Measurements from ENCODE around the gene P2RY8.
A peak's percentile ranks its signal among the peaks of the same experiment; 100 is the strongest.

The P2RY8 gene

DNA sequence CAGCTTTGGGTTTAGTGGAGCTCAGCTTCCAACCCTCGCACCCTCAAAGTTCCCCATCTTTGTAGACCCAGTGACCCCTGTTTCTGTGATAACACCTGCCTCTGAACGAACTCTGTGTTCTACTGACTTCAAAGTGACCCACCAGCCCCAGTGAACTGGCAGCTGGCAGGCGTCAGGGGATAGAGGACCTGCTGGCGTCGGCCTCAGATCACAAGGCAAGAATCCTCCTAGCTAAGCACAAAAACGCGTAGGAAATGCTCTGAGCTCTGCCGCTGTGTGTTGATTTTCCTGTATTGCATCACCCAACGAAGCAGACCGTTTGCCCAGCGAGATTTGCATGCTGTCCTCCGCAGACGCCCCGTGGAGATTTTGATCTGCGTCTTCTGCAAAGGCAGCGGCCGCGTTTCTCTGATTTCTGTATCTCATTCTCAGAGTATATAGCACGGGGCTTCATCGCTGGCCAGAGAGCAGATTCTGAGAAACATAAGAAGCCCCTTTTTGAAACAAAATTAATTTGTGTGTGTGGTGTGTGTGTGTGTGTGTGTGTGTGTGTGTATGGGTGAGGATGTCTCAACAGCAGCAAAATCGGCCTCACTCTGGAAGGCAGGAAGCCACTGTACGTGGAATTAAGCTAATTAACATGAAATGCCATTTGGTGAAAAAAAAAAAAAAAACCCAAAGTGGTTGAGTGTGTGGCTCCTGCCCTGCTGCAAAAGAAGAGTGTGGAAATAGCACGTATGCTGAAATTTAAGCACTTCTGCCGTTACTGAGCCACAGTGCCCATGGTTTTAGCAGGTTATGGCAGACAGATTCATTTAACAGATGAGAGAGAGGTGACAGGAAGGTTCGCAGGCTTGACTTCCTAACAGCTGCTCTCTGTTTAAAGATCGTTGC lies 55.1 kb downstream of the P2RY8 start:
- Histone ChIP-seq H2BK12ac (ENCODE audit: low read length in 2 of 2) (peak overlapping the region in 1 of 2 experiments; percentile 29), H2BK5ac (ENCODE audit: low read depth, low read length, poor library complexity, severe bottlenecking) (no peak overlapping the region), H4K91ac (ENCODE audit: low read length) (peak overlapping the region; percentile 83), H2AFZ (ENCODE audit: low read depth, low read length) (peak overlapping the region; percentile 6), H3K14ac (ENCODE audit: low read length in 2 of 2) (no peak overlapping the region), H3K27me3 (ENCODE audit: control insufficient read depth in 1 of 2, insufficient read depth in 1 of 2, low read length in 2 of 2) (peaks cover 3 to 15% of the 10 kb centered on the region in 2 experiments), H2BK120ac (ENCODE audit: low read depth, low read length) (peak overlapping the region; percentile 27), H3K79me1 (replicated peaks; ENCODE audit: low read length, poor library complexity, severe bottlenecking) (no peaks in the 10 kb centered on the region), H3K18ac (ENCODE audit: low read depth in 1 of 2, low read length in 2 of 2) (no peak overlapping the region), H3K4me3 (ENCODE audit: insufficient read depth in 1 of 2, low read depth in 1 of 2, low read length in 2 of 2) (peak overlapping the region in 1 of 2 experiments; percentile 14), H3K27ac (ENCODE audit: low read length, poor library complexity, severe bottlenecking) (peak overlapping the region; percentile 15), H3K9me3 (ENCODE audit: control insufficient read depth, low read length) (peaks cover 11% of the 10 kb centered on the region), H3K4me2 (ENCODE audit: low read length, poor library complexity, severe bottlenecking) (peak overlapping the region; percentile 72), H3K4me1 (ENCODE audit: control insufficient read depth, insufficient read depth, low read depth, low read length) (peaks cover 8% of the 10 kb centered on the region), H2AK5ac (ENCODE audit: low read length, severe bottlenecking) (no peak overlapping the region), H3K36me3 (ENCODE audit: control insufficient read depth in 1 of 2, insufficient read depth in 2 of 2, low read depth in 1 of 2, low read length in 2 of 2) (no peaks in the 10 kb centered on the region), H4K8ac (ENCODE audit: low read length) (peak overlapping the region; percentile 73), H3K4ac (ENCODE audit: low read depth in 1 of 2, low read length in 2 of 2) (no peak overlapping the region), H3K9ac (ENCODE audit: low read length) (peak overlapping the region; percentile 68), H3K23ac (ENCODE audit: low read length in 2 of 2) (no peak overlapping the region), H2BK15ac (ENCODE audit: low read depth, poor library complexity, severe bottlenecking) (peak overlapping the region; percentile 20)
- 17% methylated on average over 26 of the region's 26 CpGs for WGBS
- peak; percentile 89 for DNase-seq

GRCh38 chrX:1480082-1480785 lies 56.8 kb downstream of the P2RY8 start:
- H2BK15ac ChIP-seq (ENCODE audit: low read depth, poor library complexity, severe bottlenecking): no peak overlapping the region
- no peak overlapping the region for H2AFZ ChIP-seq (ENCODE audit: low read depth, low read length)
- H3K4ac ChIP-seq (ENCODE audit: low read depth in 1 of 2, low read length in 2 of 2): no peak overlapping the region
- H4K91ac ChIP-seq (ENCODE audit: low read length): no peak overlapping the region
- 86% methylated on average over 7 of the region's 8 CpGs for WGBS
- H2AK5ac ChIP-seq (ENCODE audit: low read length, severe bottlenecking): no peak overlapping the region
- H3K18ac ChIP-seq (ENCODE audit: low read depth in 1 of 2, low read length in 2 of 2): no peak overlapping the region
- H3K36me3 ChIP-seq (ENCODE audit: control insufficient read depth in 1 of 2, insufficient read depth in 2 of 2, low read depth in 1 of 2, low read length in 2 of 2): no peaks in the 10 kb centered on the region
- no peak overlapping the region for H2BK5ac ChIP-seq (ENCODE audit: low read depth, low read length, poor library complexity, severe bottlenecking)
- no peaks in the 10 kb centered on the region for H3K79me1 ChIP-seq (replicated peaks; ENCODE audit: low read length, poor library complexity, severe bottlenecking)
- H2BK120ac ChIP-seq (ENCODE audit: low read depth, low read length): no peak overlapping the region
- H2BK12ac ChIP-seq (ENCODE audit: low read length in 2 of 2): no peak overlapping the region
- peaks cover 8% of the 10 kb centered on the region for H3K4me1 ChIP-seq (ENCODE audit: control insufficient read depth, insufficient read depth, low read depth, low read length)
- no peak overlapping the region for H3K14ac ChIP-seq (ENCODE audit: low read length in 2 of 2)
- no peak for DNase-seq
- no peak overlapping the region for H3K27ac ChIP-seq (ENCODE audit: low read length, poor library complexity, severe bottlenecking)
- no peak overlapping the region for H3K9ac ChIP-seq (ENCODE audit: low read length)
- peaks cover 3 to 11% of the 10 kb centered on the region in 2 experiments for H3K27me3 ChIP-seq (ENCODE audit: control insufficient read depth in 1 of 2, insufficient read depth in 1 of 2, low read length in 2 of 2)
- peaks cover 11% of the 10 kb centered on the region for H3K9me3 ChIP-seq (ENCODE audit: control insufficient read depth, low read length)
- H3K4me2 ChIP-seq (ENCODE audit: low read length, poor library complexity, severe bottlenecking): no peak overlapping the region
- no peak overlapping the region for H4K8ac ChIP-seq (ENCODE audit: low read length)
- no peak overlapping the region for H3K23ac ChIP-seq (ENCODE audit: low read length in 2 of 2)
- H3K4me3 ChIP-seq (ENCODE audit: insufficient read depth in 1 of 2, low read depth in 1 of 2, low read length in 2 of 2): no peak overlapping the region

DNA sequence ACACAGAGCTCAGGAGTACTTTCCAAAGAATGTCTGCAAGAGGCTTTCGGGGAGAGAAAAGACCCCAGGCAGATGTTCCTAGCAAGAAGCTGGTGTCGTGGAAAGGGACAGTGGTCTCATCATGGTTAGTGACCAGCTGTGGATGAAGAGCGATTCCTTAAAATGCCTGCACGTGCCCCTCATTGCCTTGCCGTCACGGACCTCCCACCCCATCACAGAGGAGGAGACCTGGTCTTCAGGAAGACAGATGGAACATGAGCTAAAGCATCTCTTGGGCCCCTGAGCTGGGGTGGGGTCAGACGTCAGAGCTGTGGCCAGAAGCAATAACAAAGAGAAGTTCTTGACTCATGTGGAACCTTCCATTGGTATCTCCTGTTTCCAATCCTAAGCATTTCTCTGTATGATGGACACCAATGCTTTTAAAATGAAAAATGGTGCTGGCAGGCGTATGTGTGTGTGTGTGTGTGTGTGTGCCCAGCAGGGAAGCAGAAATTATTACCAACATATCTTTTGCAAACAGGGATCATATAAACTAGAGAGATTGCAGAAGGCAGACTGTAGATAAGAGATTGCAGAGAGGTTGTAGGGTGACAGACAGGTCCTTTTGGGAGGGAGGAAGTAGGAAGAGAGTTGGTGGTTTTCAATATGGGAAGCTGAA lies 59.1 kb downstream of the P2RY8 start:
- H3K14ac ChIP-seq (ENCODE audit: low read length in 2 of 2): no peak overlapping the region
- no peaks in the 10 kb centered on the region for H3K79me1 ChIP-seq (replicated peaks; ENCODE audit: low read length, poor library complexity, severe bottlenecking)
- H4K8ac ChIP-seq (ENCODE audit: low read length): no peak overlapping the region
- no peak overlapping the region for H3K4me3 ChIP-seq (ENCODE audit: insufficient read depth in 1 of 2, low read depth in 1 of 2, low read length in 2 of 2)
- H3K4ac ChIP-seq (ENCODE audit: low read depth in 1 of 2, low read length in 2 of 2): no peak overlapping the region
- H2BK5ac ChIP-seq (ENCODE audit: low read depth, low read length, poor library complexity, severe bottlenecking): no peak overlapping the region
- WGBS: 86% methylated on average over 7 of the region's 8 CpGs
- no peak overlapping the region for H3K4me2 ChIP-seq (ENCODE audit: low read length, poor library complexity, severe bottlenecking)
- H2AK5ac ChIP-seq (ENCODE audit: low read length, severe bottlenecking): no peak overlapping the region
- no peak overlapping the region for H3K27ac ChIP-seq (ENCODE audit: low read length, poor library complexity, severe bottlenecking)
- DNase-seq: no peak
- H2BK12ac ChIP-seq (ENCODE audit: low read length in 2 of 2): no peak overlapping the region
- H3K4me1 ChIP-seq (ENCODE audit: control insufficient read depth, insufficient read depth, low read depth, low read length): peaks cover 8% of the 10 kb centered on the region
- peaks cover 3% of the 10 kb centered on the region in 2 experiments for H3K27me3 ChIP-seq (ENCODE audit: control insufficient read depth in 1 of 2, insufficient read depth in 1 of 2, low read length in 2 of 2)
- no peak overlapping the region for H2BK120ac ChIP-seq (ENCODE audit: low read depth, low read length)
- H2BK15ac ChIP-seq (ENCODE audit: low read depth, poor library complexity, severe bottlenecking): no peak overlapping the region
- H3K18ac ChIP-seq (ENCODE audit: low read depth in 1 of 2, low read length in 2 of 2): no peak overlapping the region
- H3K9me3 ChIP-seq (ENCODE audit: control insufficient read depth, low read length): peaks cover 11% of the 10 kb centered on the region
- H3K23ac ChIP-seq (ENCODE audit: low read length in 2 of 2): no peak overlapping the region
- no peak overlapping the region for H4K91ac ChIP-seq (ENCODE audit: low read length)
- no peak overlapping the region for H2AFZ ChIP-seq (ENCODE audit: low read depth, low read length)
- no peak overlapping the region for H3K9ac ChIP-seq (ENCODE audit: low read length)
- H3K36me3 ChIP-seq (ENCODE audit: control insufficient read depth in 1 of 2, insufficient read depth in 2 of 2, low read depth in 1 of 2, low read length in 2 of 2): no peaks in the 10 kb centered on the region

DNA sequence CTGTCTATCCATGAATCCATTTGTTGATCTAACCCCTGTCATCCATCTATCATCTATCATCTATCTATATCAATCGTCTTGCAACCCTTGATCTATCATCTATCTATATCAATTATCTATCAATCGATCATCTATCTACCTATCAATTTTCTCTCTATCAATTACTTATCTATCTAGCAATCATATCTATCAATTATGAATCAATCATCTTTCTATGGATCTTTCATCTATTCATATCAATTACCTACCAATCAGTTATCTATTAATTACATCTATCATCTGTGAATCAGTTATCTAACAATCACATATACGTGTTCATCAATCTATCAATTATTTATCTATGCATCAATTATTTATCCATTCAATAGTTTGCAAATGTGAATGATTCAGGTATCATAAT lies 59.8 kb downstream of the P2RY8 start:
- H3K9ac ChIP-seq (ENCODE audit: low read length): no peak overlapping the region
- peaks cover under 1 to 3% of the 10 kb centered on the region in 2 experiments for H3K27me3 ChIP-seq (ENCODE audit: control insufficient read depth in 1 of 2, insufficient read depth in 1 of 2, low read length in 2 of 2)
- H3K23ac ChIP-seq (ENCODE audit: low read length in 2 of 2): no peak overlapping the region
- no peak overlapping the region for H3K4me2 ChIP-seq (ENCODE audit: low read length, poor library complexity, severe bottlenecking)
- no peak overlapping the region for H2BK12ac ChIP-seq (ENCODE audit: low read length in 2 of 2)
- 93% methylated on average over 2 of the region's 3 CpGs for WGBS
- no peak overlapping the region for H2BK120ac ChIP-seq (ENCODE audit: low read depth, low read length)
- no peaks in the 10 kb centered on the region for H3K36me3 ChIP-seq (ENCODE audit: control insufficient read depth in 1 of 2, insufficient read depth in 2 of 2, low read depth in 1 of 2, low read length in 2 of 2)
- H4K91ac ChIP-seq (ENCODE audit: low read length): no peak overlapping the region
- H2AK5ac ChIP-seq (ENCODE audit: low read length, severe bottlenecking): no peak overlapping the region
- H3K9me3 ChIP-seq (ENCODE audit: control insufficient read depth, low read length): peaks cover 11% of the 10 kb centered on the region
- no peak overlapping the region for H3K18ac ChIP-seq (ENCODE audit: low read depth in 1 of 2, low read length in 2 of 2)
- H2AFZ ChIP-seq (ENCODE audit: low read depth, low read length): no peak overlapping the region
- H3K14ac ChIP-seq (ENCODE audit: low read length in 2 of 2): no peak overlapping the region
- DNase-seq: no peak
- no peak overlapping the region for H3K4ac ChIP-seq (ENCODE audit: low read depth in 1 of 2, low read length in 2 of 2)
- H3K4me1 ChIP-seq (ENCODE audit: control insufficient read depth, insufficient read depth, low read depth, low read length): peaks cover 8% of the 10 kb centered on the region
- no peaks in the 10 kb centered on the region for H3K79me1 ChIP-seq (replicated peaks; ENCODE audit: low read length, poor library complexity, severe bottlenecking)
- no peak overlapping the region for H2BK15ac ChIP-seq (ENCODE audit: low read depth, poor library complexity, severe bottlenecking)
- no peak overlapping the region for H3K27ac ChIP-seq (ENCODE audit: low read length, poor library complexity, severe bottlenecking)
- no peak overlapping the region for H4K8ac ChIP-seq (ENCODE audit: low read length)
- no peak overlapping the region for H2BK5ac ChIP-seq (ENCODE audit: low read depth, low read length, poor library complexity, severe bottlenecking)
- H3K4me3 ChIP-seq (ENCODE audit: insufficient read depth in 1 of 2, low read depth in 1 of 2, low read length in 2 of 2): no peak overlapping the region

All from mesenchymal stem cell (in vitro differentiated cells and primary cell).